Measurements from ENCODE around the gene TEDDM1. TPM values are rescaled to one million over a fixed set of nuclear protein-coding genes. Genes with fewer than 3 reads are reported as not detected.

The TEDDM1 gene
- total RNA-seq, 1 donor from 2014 or later, result not detected

GRCh38 chr1:182413486-182413885 is 13.0 kb upstream of the TEDDM1 start:
- intact Hi-C loops (cut with DNase I), result no loop called here

GRCh38 chr1:182410620-182411273 is 10.3 kb upstream of the TEDDM1 start:
- peak; percentile 32 for ATAC-seq
- Histone ChIP-seq H3K36me3 (no peaks in the 10 kb centered on the region), H3K4me3 (no peak overlapping the region), H3K27me3 (peaks cover 4% of the 10 kb centered on the region), H3K4me1 (no peaks in the 10 kb centered on the region), H3K27ac (no peak overlapping the region), H3K9me3 (no peaks in the 10 kb centered on the region)
- TF ChIP-seq CTCF (IDR thresholded peaks at IDR 0.05), result no peak
- no peak for DNase-seq
- intact Hi-C loops (cut with DNase I), result no loop called here

More at GRCh38 chr1:182413486-182413885, 13.0 kb upstream of the TEDDM1 start:
- Histone ChIP-seq H3K27me3 (peaks cover 4% of the 10 kb centered on the region), H3K4me3 (no peak overlapping the region), H3K9me3 (no peaks in the 10 kb centered on the region), H3K4me1 (no peaks in the 10 kb centered on the region), H3K27ac (no peak overlapping the region), H3K36me3 (no peaks in the 10 kb centered on the region)
- DNase-seq, result no peak
- no peak for TF ChIP-seq CTCF (IDR thresholded peaks at IDR 0.05)
- no peak for ATAC-seq

- ATAC-seq (no peak), DNase-seq (no peak)
- no peak for TF ChIP-seq CTCF (IDR thresholded peaks at IDR 0.05)
- intact Hi-C loops (cut with DNase I), result no loop called here
- Histone ChIP-seq H3K9me3 (no peaks in the 10 kb centered on the region), H3K4me3 (no peak overlapping the region), H3K36me3 (no peaks in the 10 kb centered on the region), H3K27ac (no peak overlapping the region), H3K27me3 (peaks cover 3% of the 10 kb centered on the region), H3K4me1 (no peaks in the 10 kb centered on the region)
Observed at GRCh38 chr1:182410138-182410537, 9.7 kb upstream of the TEDDM1 start.

- intact Hi-C loops (cut with DNase I), result no loop called here
- Histone ChIP-seq H3K36me3 (no peaks in the 10 kb centered on the region), H3K27me3 (no peaks in the 10 kb centered on the region), H3K4me1 (no peaks in the 10 kb centered on the region), H3K4me3 (no peak overlapping the region), H3K27ac (no peak overlapping the region), H3K9me3 (no peaks in the 10 kb centered on the region)
- no peak for TF ChIP-seq CTCF (IDR thresholded peaks at IDR 0.05)
- DNase-seq, result no peak
- ATAC-seq, result peak; percentile 82
Observed at GRCh38 chr1:182408435-182409075, 8.1 kb upstream of the TEDDM1 start.

GRCh38 chr1:182407724-182408123 is 7.3 kb upstream of the TEDDM1 start:
- no peaks in the 10 kb centered on the region for H3K27me3 ChIP-seq
- H3K36me3 ChIP-seq, result no peaks in the 10 kb centered on the region
- intact Hi-C loops (cut with DNase I), result no loop called here
- no peaks in the 10 kb centered on the region for H3K9me3 ChIP-seq
- H3K4me1 ChIP-seq, result no peaks in the 10 kb centered on the region
- no peak for ATAC-seq
- no peak overlapping the region for H3K27ac ChIP-seq
- DNase-seq, result no peak
- no peak for TF ChIP-seq CTCF (IDR thresholded peaks at IDR 0.05)
- no peak overlapping the region for H3K4me3 ChIP-seq

Data from upper lobe of right lung (tissue), 1 donor.